Kidney (tissue), 22 donors: Measurements from ENCODE around the gene MTMR6. TPM values are rescaled to one million over a fixed set of nuclear protein-coding genes. Genes with fewer than 3 reads are reported as not detected.

ENCODE experiments used
- DNase-seq, 5 donors: peaks; one replicate each; pipeline ENCODE4 v3.0.0-alpha.2; 2013 to 2020
- FAIRE-seq: peaks from 2 replicates; lab custom pipeline; 2012; peaks lifted over from hg19 to GRCh38; lab: Jason Lieb, UNC
- H3K27ac ChIP-seq, 2 donors: one replicate each; pipeline ENCODE4 v1.7.0; 2013; ENCODE audit warnings: low read depth in 2 of 2, low read length in 2 of 2, inconsistent platforms in 1 of 2
- H3K27me3 ChIP-seq: one replicate; pipeline ENCODE4 v1.7.1; 2013; ENCODE audit warnings: low read length, inconsistent platforms; ENCODE audit not compliant: control insufficient read depth, insufficient read depth
- H3K36me3 ChIP-seq, 3 donors: one replicate each; pipeline versions ENCODE4 v1.7.0 to v1.7.1; 2013; ENCODE audit warnings: low read length in 3 of 3, control low read depth in 1 of 3, inconsistent platforms in 1 of 3; ENCODE audit not compliant: insufficient read depth in 3 of 3, control insufficient read depth in 2 of 3
- H3K4me1 ChIP-seq, 3 donors: one replicate each; pipeline versions ENCODE4 v1.7.0 to v1.7.1; 2013; ENCODE audit warnings: low read length in 3 of 3, inconsistent platforms in 1 of 3, low read depth in 1 of 3; ENCODE audit not compliant: control insufficient read depth in 2 of 3, insufficient read depth in 2 of 3
- H3K4me3 ChIP-seq, 3 donors: one replicate each; pipeline versions ENCODE4 v1.7.0 to v1.8.1; 2013; ENCODE audit warnings: low read length in 3 of 3, control low read depth in 1 of 3, inconsistent platforms in 1 of 3
- H3K9ac ChIP-seq, 3 donors: one replicate each; pipeline versions ENCODE4 v1.7.0 to v1.7.1; 2013; ENCODE audit warnings: low read length in 3 of 3, control low read depth in 1 of 3, inconsistent platforms in 1 of 3
- H3K9me3 ChIP-seq, 3 donors: one replicate each; pipeline versions ENCODE4 v1.7.0 to v1.7.1; 2013; ENCODE audit warnings: low read length in 3 of 3, control low read depth in 1 of 3, inconsistent platforms in 1 of 3; ENCODE audit not compliant: control insufficient read depth in 2 of 3, insufficient read depth in 1 of 3
- CTCF ChIP-seq: IDR thresholded peaks from 3 replicates; pipeline ENCODE4 v1.5.1; 2012; ENCODE audit warnings: mild to moderate bottlenecking, moderate library complexity, borderline replicate concordance; ENCODE audit not compliant: insufficient read depth; ENCODE audit errors: extremely low read depth
- intact Hi-C: fragments of 100-400 bp; cut with DNase I; formaldehyde crosslinking; loops from one replicate; pipeline ENCODE4 v1.11.1; 2022
- long read RNA-seq, 10 donors: library from polyadenylated mRNA in 1 of 10; unstranded in 1 of 10; transcript quantifications; one replicate each; pipeline ENCODE4 v2.0.0 and lab custom pipeline, GENCODE V29; 2021 to 2026
- polyA plus RNA-seq: library from polyadenylated mRNA; stranded (reverse); fragments of 350-450 nt; fragmentation: Illumina TruSeq; extraction: RNeasy Lipid Tissue Mini Kit (QIAGEN cat#74804); gene quantifications from one replicate; pipeline ENCODE4 v1.2.3, GENCODE V29; 2014; ENCODE audit warnings: low read depth, low replicate concordance; ENCODE audit not compliant: insufficient read depth
- total RNA-seq: library from RNA; stranded (reverse); fragmentation: NEBNext Ultra II Directional; extraction: Animal tissue kit (Norgen Biotek cat#: 25700); gene quantifications from one replicate; pipeline ENCODE4 v1.2.1, GENCODE V29; 2021
- donor health status: control.
- donor health status: control.
- donor health status: control.
- donor health status: control.
- donor health status: control.
- donor health status: DM: yes; HTN: yes; CAD: no.
- donor health status: Normal renal cell carcinoma (clear cell type).

MTMR6 gene
- 21.4 TPM for total RNA-seq
- 9.4 TPM for polyA plus RNA-seq
- long read RNA-seq, donor 1, full-length matches to known transcripts: 1 of 1 reads
- long read RNA-seq, donor 1, partial matches to known transcripts: 0 of 1 reads
- long read RNA-seq, donor 1, other reads (novel, unspliced or antisense): 0 of 1 reads
- long read RNA-seq, donor 2, full-length matches to known transcripts: 5 of 5 reads
- long read RNA-seq, donor 2, partial matches to known transcripts: 0 of 5 reads
- long read RNA-seq, donor 2, other reads (novel, unspliced or antisense): 0 of 5 reads
- long read RNA-seq, donor 3, full-length matches to known transcripts: 6 of 6 reads
- long read RNA-seq, donor 3, partial matches to known transcripts: 0 of 6 reads
- long read RNA-seq, donor 3, other reads (novel, unspliced or antisense): 0 of 6 reads
- long read RNA-seq, donor 4, full-length matches to known transcripts: 4 of 4 reads
- long read RNA-seq, donor 4, partial matches to known transcripts: 0 of 4 reads
- long read RNA-seq, donor 4, other reads (novel, unspliced or antisense): 0 of 4 reads
- long read RNA-seq, donor 5: 0 reads
- long read RNA-seq, donor 6, full-length matches to known transcripts: 6 of 6 reads
- long read RNA-seq, donor 6, partial matches to known transcripts: 0 of 6 reads
- long read RNA-seq, donor 6, other reads (novel, unspliced or antisense): 0 of 6 reads
- long read RNA-seq, donor 7, full-length matches to known transcripts: 28 of 39 reads
- long read RNA-seq, donor 7, partial matches to known transcripts: 6 of 39 reads
- long read RNA-seq, donor 7, other reads (novel, unspliced or antisense): 5 of 39 reads
- long read RNA-seq, donor 8, full-length matches to known transcripts: 1 of 1 reads
- long read RNA-seq, donor 8, partial matches to known transcripts: 0 of 1 reads
- long read RNA-seq, donor 8, other reads (novel, unspliced or antisense): 0 of 1 reads
- long read RNA-seq, donor 9, full-length matches to known transcripts: 2 of 2 reads
- long read RNA-seq, donor 9, partial matches to known transcripts: 0 of 2 reads
- long read RNA-seq, donor 9, other reads (novel, unspliced or antisense): 0 of 2 reads
- long read RNA-seq, donor 10, full-length matches to known transcripts: 1 of 1 reads
- long read RNA-seq, donor 10, partial matches to known transcripts: 0 of 1 reads
- long read RNA-seq, donor 10, other reads (novel, unspliced or antisense): 0 of 1 reads

GRCh38 chr13:25286969-25287961, at the start of gene MTMR6:
Gene MTMR6, minus strand, starts transcription at chr13:25287488. Its CDS starts 241 bp downstream, at chr13:25287247.
- FAIRE-seq: no peak
- peak; percentile 99 for TF ChIP-seq CTCF

GRCh38 chr13:25335856-25336255, 48.6 kb upstream of the MTMR6 start:
- FAIRE-seq (peak; percentile 8), DNase-seq (no peak)
- no peak overlapping the region for H3K4me3 ChIP-seq
- no peak for TF ChIP-seq CTCF
- H3K27me3 ChIP-seq: no peaks in the 10 kb centered on the region
- H3K9ac ChIP-seq: no peak overlapping the region
- peaks cover 7 to 35% (median 22%) of the 10 kb centered on the region in 3 donors for H3K36me3 ChIP-seq
- intact Hi-C loops: no loop called here
- H3K9me3 ChIP-seq: no peaks in the 10 kb centered on the region
- no peak overlapping the region for H3K27ac ChIP-seq
- H3K4me1 ChIP-seq: no peaks in the 10 kb centered on the region

More at GRCh38 chr13:25286969-25287961, at the start of gene MTMR6:
- Histone ChIP-seq H3K27me3 (peaks cover 2% of the 10 kb centered on the region), H3K4me1 (peaks cover 0 to 6% (median 0%) of the 10 kb centered on the region in 3 donors), H3K27ac (peak within 1 kb of the TSS; percentile 82 to 89), H3K36me3 (no peaks in the 10 kb centered on the region), H3K9me3 (no peaks in the 10 kb centered on the region), H3K9ac (peak within 1 kb of the TSS; percentile 60 to 98 (median 94)), H3K4me3 (peak within 1 kb of the TSS; percentile 85 to 99 (median 98))
- peak; percentile 93 to 96 (median 95) for DNase-seq
- intact Hi-C loops: no loop called here

- DNase-seq (no peak), FAIRE-seq (no peak)
- intact Hi-C loops: no loop called here
- no peaks in the 10 kb centered on the region for H3K27me3 ChIP-seq
- H3K4me1 ChIP-seq: no peaks in the 10 kb centered on the region
- no peak for TF ChIP-seq CTCF
- no peaks in the 10 kb centered on the region for H3K9me3 ChIP-seq
- H3K36me3 ChIP-seq: peaks cover 11 to 60% (median 23%) of the 10 kb centered on the region in 3 donors
- H3K4me3 ChIP-seq: no peak overlapping the region
- H3K9ac ChIP-seq: no peak overlapping the region
- H3K27ac ChIP-seq: no peak overlapping the region
These were observed 43.3 kb upstream of the MTMR6 start for GRCh38 chr13:25330541-25330940.
